IPS-15b (cell line): ENCODE data around the gene KLHL17.
"Not testable (repeated sequence)": the region's sequence is repeated elsewhere in the genome, so short reads cannot be mapped to it uniquely, and the experiment has no call there.

Experiments
- H3K27me3 ChIP-seq: one replicate; pipeline ENCODE4 v1.6.1; 2013; ENCODE audit warnings: low read length; ENCODE audit not compliant: control insufficient read depth, insufficient read depth
- H3K36me3 ChIP-seq: one replicate; pipeline ENCODE4 v1.6.1; 2013; ENCODE audit warnings: low read length; ENCODE audit not compliant: control insufficient read depth, insufficient read depth
- H3K4me1 ChIP-seq: one replicate; pipeline ENCODE4 v1.6.1; 2013; ENCODE audit warnings: mild to moderate bottlenecking, low read length; ENCODE audit not compliant: control insufficient read depth, insufficient read depth
- H3K4me3 ChIP-seq: one replicate; pipeline ENCODE4 v1.5.1; 2013; ENCODE audit warnings: low read depth, low read length
- H3K9ac ChIP-seq: one replicate; pipeline ENCODE4 v1.6.1; 2013; ENCODE audit warnings: low read depth, mild to moderate bottlenecking, low read length
- H3K9me3 ChIP-seq: one replicate; pipeline ENCODE4 v1.6.1; 2013; ENCODE audit warnings: mild to moderate bottlenecking, low read length; ENCODE audit not compliant: control insufficient read depth, insufficient read depth

The KLHL17 gene

DNA sequence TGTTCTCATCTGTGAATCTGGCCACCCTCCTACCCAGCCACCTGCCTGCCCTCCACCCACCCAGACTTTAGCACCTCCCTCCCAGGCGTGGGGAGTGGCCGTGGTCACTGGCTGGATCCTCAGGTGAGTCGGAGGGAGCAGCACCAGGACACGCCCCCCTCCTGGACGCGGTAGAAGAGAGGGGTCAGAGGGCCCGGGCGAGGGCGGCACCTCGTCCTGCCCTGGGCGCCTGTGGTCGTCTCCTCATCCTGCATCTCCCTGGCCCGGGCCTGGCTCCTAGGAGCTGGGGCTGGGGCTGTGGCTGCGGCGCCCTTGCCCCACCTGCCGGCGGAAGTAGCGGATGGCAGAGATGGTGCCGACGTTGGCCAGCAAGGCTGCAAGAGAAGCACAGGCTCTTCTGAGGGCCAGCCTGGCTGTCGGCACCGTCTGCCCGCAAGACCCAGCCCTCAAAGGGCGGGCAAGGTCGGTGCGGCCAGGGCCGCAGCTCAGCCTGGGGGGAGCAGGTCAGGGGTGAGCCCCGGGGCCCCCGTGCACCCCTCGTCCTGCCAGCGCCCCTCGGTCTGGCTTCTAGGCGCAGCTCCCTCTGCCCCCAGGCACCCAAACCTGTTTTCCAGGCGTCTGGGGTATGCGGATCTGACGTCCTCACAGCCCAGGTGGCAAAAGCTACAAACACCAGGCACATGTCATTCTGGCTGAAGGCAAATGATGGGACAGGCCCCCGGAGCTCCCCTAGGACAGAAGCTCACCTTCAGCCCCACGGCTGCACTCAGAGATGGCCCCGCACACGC, 15.7 kb downstream of the KLHL17 start:
- no peak overlapping the region for H3K9ac ChIP-seq
- H3K36me3 ChIP-seq = no peaks in the 10 kb centered on the region
- no peaks in the 10 kb centered on the region for H3K9me3 ChIP-seq
- peaks cover 2% of the 10 kb centered on the region for H3K4me1 ChIP-seq
- no peak overlapping the region for H3K4me3 ChIP-seq
- H3K27me3 ChIP-seq = peaks cover 9% of the 10 kb centered on the region

DNA sequence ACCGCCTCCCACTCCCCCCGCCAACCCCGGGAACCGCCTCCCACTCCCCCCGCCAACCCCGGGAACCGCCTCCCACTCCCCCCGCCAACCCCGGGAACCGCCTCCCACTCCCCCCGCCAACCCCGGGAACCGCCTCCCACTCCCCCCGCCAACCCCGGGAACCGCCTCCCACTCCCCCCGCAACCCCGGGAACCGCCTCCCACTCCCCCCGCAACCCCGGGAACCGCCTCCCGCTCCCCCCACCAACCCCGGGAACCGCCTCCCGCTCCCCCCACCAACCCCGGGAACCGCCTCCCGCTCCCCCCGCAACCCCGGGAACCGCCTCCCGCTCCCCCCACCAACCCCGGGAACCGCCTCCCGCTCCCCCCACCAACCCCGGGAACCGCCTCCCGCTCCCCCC, 16.4 kb downstream of the KLHL17 start:
- H3K4me1 ChIP-seq, H3K4me3 ChIP-seq: not testable (repeated sequence)

DNA sequence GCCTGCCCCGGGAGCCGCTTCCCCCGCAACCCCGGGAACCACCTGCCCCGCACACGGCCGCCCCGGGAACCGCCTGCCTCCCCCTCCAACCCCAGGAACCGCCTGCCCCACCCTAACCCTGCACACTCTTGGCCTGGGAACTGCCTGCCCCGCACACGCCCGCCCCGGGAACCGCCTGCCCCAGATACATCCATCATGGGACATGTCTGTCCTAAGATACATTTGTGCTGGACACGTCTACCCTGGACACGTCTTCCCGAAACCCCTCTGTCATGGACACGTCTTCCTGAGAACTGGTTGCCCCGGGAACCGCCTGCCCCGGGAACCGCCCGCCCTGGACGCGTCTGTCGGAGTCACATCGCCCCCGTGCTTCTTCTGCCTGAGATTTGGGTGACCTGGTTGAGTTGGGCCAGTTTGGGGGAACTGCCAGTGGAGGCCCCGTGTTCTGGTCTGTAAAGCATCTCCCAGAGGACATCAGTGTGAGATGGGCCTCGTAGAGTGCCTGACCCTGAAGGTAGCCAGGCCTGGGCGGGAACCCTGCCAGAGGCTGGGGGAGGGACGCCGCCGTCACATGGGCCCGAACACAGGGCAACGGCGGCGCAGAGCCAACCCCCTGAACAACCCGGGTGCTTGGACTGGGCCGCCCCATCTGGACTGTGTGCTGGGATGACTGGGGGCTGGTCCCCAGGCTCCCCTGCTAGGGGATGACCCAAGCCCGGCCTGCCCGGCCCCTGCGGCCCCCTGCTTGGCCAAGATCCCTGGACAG, 17.9 kb downstream of the KLHL17 start:
- peaks cover 19% of the 10 kb centered on the region for H3K27me3 ChIP-seq
- no peak overlapping the region for H3K9ac ChIP-seq
- no peaks in the 10 kb centered on the region for H3K9me3 ChIP-seq
- H3K4me3 ChIP-seq = no peak overlapping the region
- peaks cover 2% of the 10 kb centered on the region for H3K4me1 ChIP-seq
- no peaks in the 10 kb centered on the region for H3K36me3 ChIP-seq

More for the DNA sequence above, 16.4 kb downstream of the KLHL17 start:
- not testable (repeated sequence) for H3K9me3 ChIP-seq, H3K9ac ChIP-seq, H3K36me3 ChIP-seq
- H3K27me3 ChIP-seq = peaks cover 11% of the 10 kb centered on the region

DNA sequence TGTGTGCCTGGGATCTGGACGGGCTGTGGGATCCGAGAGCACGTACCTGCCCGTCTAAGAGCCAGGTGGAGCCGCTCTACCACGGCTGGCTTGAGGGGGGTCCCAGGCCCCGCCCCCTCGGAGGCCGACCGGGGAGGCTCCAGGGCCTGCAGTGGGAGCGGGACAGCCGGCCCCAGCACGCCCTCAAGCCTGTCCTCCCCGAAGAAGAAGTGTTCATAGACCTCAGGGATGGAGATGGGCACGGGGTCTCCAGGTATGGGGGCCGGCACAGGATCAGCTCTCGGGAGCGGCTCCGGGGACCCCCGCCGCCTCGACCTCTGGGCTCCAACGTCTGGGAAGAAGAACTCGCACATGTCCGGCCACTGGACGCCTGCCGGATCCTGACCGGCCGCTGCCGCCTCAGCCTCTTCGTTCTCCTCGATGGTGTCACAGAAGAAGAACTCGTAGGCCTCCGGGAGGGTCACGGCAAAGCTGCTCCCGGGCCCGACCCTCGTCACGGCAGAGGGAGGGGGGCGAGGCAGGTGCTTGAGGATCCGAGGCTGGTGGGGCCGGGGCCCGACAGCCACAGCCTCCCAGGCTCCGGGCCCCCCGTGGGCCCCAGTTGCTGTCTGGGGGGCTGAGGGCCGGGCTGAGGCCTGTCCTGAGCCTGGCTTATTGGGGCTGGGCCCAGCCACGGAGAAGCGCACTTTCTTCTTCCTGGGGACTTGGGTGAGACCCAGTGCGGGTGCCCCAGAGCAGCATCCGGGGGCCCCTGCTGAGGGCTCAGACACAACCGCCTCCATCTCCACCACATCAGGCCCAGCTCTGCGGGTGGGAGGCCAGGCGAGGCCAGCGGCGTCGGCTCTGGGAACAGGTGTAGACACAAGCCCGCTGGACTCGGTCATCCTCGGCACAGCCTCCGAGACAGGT, 18.7 kb downstream of the KLHL17 start:
- peaks cover 22% of the 10 kb centered on the region for H3K27me3 ChIP-seq
- peaks cover 2% of the 10 kb centered on the region for H3K4me1 ChIP-seq
- H3K9ac ChIP-seq = no peak overlapping the region
- H3K4me3 ChIP-seq = no peak overlapping the region
- H3K9me3 ChIP-seq = no peaks in the 10 kb centered on the region
- H3K36me3 ChIP-seq = no peaks in the 10 kb centered on the region

DNA sequence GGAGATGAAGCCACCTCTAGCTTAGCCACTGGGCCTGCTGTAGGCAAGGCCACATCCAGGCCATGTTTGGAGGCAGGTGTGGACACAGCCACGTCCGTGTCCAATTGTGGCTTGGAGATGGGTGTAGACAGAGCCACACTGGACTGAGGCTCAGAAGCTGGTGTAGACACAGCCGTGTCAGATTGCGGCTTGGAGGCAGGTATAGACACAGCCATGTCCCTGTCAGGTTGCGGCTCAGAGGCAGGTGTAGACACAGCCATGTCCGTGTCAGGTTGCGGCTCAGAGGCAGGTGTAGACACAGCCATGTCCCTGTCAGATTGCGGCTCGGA, 19.3 kb downstream of the KLHL17 start:
- Histone ChIP-seq H3K9me3 (no peaks in the 10 kb centered on the region), H3K4me3 (no peak overlapping the region), H3K36me3 (no peaks in the 10 kb centered on the region), H3K27me3 (peaks cover 19% of the 10 kb centered on the region), H3K9ac (no peak overlapping the region), H3K4me1 (peaks cover 2% of the 10 kb centered on the region)

DNA sequence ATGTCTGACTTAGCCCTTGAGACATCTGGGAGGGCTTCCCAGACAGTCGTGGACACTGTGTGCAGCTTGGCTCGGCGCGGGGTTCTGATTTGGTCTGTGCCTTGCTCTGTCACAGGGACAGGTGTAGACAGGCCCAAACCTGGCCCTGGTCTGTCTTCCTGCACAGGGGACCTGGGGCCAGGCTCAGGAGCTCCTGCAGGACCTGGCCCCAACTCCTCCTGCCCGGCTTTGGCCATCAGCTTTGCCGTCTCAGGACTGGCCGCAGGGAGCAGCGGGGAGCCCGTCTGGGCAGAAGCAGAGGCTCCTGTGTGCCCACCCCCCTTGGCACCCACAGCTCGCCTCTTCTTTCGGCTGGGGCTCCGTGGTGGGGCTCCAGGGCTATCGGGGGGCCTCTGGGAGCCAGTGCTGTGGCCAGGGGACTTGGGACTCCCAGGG, 19.8 kb downstream of the KLHL17 start:
- H3K9ac ChIP-seq = no peak overlapping the region

DNA sequence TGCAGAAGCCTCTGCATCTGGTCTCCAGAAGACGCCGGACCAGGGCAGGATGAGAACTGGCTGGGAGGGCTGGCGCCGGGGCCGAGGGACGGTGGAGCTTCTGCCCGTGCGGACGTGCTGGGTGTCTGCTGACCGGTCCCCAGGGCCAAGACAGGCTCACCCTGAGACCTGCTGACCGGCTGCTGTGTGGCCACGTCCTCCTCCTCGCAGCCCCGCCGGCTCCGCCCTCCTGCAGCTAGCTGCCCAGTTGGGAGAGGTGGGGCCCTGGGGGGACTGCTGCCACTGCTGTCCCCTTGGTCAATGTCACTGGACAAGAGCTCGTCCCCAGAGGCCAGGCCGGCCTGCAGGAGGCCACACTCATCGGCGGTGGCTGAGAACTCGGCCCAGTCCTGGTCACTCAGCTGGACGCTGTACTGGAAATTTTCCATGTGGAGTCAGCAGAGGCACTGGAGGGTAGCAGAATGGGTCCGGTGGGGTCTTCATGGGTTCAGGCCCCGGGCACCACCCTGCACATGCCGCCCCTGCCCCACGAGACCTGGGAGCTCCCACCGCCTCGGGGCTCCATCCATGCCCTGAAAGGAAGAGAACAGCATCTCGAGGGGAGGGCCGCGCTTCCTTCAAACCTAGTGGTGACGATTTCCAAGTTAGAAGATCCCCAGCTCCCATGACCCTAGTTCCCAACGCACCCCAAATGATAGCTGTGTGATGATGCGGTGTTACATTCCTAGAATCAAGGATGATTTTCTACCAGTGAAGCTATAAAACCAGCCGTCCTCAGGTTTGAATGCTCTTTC, 20.4 kb downstream of the KLHL17 start:
- H3K36me3 ChIP-seq = no peaks in the 10 kb centered on the region
- H3K4me3 ChIP-seq = no peak overlapping the region
- H3K4me1 ChIP-seq = peaks cover under 1% of the 10 kb centered on the region
- H3K9me3 ChIP-seq = no peaks in the 10 kb centered on the region
- peaks cover 28% of the 10 kb centered on the region for H3K27me3 ChIP-seq
- no peak overlapping the region for H3K9ac ChIP-seq

More for the DNA sequence above, 19.8 kb downstream of the KLHL17 start:
- H3K27me3 ChIP-seq = peaks cover 22% of the 10 kb centered on the region
- H3K4me1 ChIP-seq = peaks cover 2% of the 10 kb centered on the region
- no peaks in the 10 kb centered on the region for H3K9me3 ChIP-seq
- no peaks in the 10 kb centered on the region for H3K36me3 ChIP-seq
- H3K4me3 ChIP-seq = no peak overlapping the region

DNA sequence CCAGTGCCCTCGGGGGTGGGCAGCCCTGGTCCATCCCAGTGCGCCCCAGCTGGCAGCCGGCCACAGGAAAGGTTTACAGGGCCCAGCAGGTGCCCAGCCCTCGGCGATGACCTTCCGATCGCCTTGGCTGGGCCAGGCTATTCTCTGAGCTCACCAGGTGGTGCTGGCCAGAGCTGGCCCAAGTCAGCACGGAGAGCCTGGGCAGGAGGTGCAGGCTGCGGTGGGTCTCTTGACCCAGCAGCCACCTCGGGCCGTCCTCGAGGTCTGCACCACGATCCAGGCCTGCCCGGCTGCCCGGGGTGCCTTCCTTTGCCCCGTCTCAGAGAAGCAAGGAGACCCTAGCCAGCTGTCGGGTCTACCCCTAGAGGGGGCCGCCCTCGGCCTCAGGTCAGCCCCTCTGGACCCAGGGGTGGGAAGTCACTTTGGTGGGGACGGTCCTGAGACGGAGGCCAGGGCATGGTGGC, 21.1 kb downstream of the KLHL17 start:
- Histone ChIP-seq H3K4me3 (no peak overlapping the region), H3K4me1 (no peaks in the 10 kb centered on the region), H3K27me3 (peaks cover 32% of the 10 kb centered on the region), H3K9me3 (no peaks in the 10 kb centered on the region), H3K9ac (no peak overlapping the region), H3K36me3 (no peaks in the 10 kb centered on the region)

DNA sequence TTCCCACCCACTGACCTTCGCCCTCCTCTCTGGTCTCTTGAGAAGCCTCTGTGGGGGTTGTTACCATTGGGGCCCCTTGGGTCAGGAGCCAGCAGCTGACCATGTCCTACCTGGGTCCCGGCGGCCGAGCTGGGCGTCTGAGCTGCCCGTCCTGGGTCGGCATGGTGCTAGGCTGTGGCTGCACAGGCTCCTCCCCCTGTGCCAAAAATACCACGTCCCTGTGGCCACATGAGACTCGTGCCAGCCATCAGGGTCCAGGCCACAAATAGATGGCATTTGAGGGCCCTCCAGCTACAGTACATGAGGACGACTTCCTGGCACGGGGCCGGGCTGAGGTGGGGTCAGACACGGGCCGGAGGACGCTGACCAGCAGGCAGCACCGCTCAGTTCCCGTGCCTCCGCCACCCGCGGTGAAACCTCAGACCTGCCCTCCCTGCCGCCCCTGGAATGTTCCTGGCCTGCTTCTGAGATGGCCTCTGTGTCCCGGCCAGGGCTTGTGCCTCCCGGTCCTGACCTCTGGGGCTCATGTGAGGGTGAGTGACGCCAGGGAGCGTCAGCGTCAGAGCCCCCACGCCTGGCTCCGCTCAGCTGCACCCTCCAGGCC, 21.7 kb downstream of the KLHL17 start, which contains the start of gene PERM1:
PERM1 (minus strand) TSS at position 139 of the 604 bp plus-strand sequence. CDS start 1,064 bp downstream, outside the sequence.
- H3K36me3 ChIP-seq = no peaks in the 10 kb centered on the region
- no peak within 1 kb of the TSS for H3K4me3 ChIP-seq
- H3K4me1 ChIP-seq = no peaks in the 10 kb centered on the region
- H3K9ac ChIP-seq = no peak within 1 kb of the TSS
- no peaks in the 10 kb centered on the region for H3K9me3 ChIP-seq
- H3K27me3 ChIP-seq = peaks cover 33% of the 10 kb centered on the region

DNA sequence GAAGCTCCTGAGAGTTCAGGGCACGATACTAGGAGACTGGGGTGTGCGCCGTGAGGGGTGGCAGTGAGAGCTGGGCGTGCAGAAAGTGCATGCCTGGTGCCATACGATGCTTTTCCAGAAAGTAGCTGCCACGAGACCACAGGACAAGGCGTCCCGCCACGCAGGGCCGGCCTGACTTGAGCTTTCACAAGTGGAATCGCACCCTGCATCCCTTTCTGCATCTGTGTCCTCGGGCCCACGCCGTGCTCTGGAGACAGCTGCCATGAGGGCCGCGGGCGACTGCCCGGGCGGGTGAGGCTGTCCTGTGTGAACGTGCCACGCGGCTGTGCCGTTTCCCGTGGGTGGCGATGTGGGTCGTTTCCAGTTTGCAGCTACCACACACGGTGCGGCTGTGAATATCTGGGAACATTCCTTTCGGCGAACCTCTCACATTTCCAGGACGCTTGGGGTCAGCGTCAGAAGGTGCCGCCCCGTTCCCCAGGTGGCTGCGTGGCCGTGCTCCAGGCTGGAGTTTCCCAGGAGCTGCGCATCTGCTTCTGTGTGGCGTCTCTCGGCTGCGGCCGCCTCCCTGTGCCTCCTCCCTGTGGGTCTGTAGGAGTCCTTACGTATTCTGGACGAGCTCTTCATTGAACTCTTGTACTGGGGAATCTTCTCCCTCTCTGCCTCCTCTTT, 22.5 kb downstream of the KLHL17 start:
- no peaks in the 10 kb centered on the region for H3K9me3 ChIP-seq
- peaks cover 34% of the 10 kb centered on the region for H3K27me3 ChIP-seq
- no peaks in the 10 kb centered on the region for H3K36me3 ChIP-seq
- H3K4me1 ChIP-seq = no peaks in the 10 kb centered on the region
- no peak overlapping the region for H3K4me3 ChIP-seq
- H3K9ac ChIP-seq = no peak overlapping the region
